GM18505 (cell line): ENCODE measurements around the gene TMCO1.
"Not testable (repeated sequence)": the region's sequence is repeated elsewhere in the genome, so short reads cannot be mapped to it uniquely, and the experiment has no call there.

Source experiments
- ATAC-seq: cut with Tn5 transposase; IDR thresholded peaks from one replicate; pipeline ENCODE4 v1.9.1; 2021; ENCODE audit not compliant: unreplicated experiment
- POLR2A ChIP-seq: IDR thresholded peaks from 4 replicates; pipeline ENCODE4 v1.6.1; 2011; ENCODE audit warnings: borderline replicate concordance; ENCODE audit not compliant: insufficient read depth, insufficient read length; ENCODE audit errors: extremely low read depth

TMCO1 gene

GRCh38 chr1:165688046-165688445, 80.6 kb downstream of the TMCO1 start:
- no peak for ATAC-seq
- no peak for TF ChIP-seq POLR2A

GRCh38 chr1:165686971-165687433, 81.7 kb downstream of the TMCO1 start:
- TF ChIP-seq POLR2A, result no peak
- ATAC-seq, result peak; percentile 33

- TF ChIP-seq POLR2A, result no peak
- peak; percentile 63 for ATAC-seq
Measured at GRCh38 chr1:165686121-165686970, 82.3 kb downstream of the TMCO1 start.

DNA sequence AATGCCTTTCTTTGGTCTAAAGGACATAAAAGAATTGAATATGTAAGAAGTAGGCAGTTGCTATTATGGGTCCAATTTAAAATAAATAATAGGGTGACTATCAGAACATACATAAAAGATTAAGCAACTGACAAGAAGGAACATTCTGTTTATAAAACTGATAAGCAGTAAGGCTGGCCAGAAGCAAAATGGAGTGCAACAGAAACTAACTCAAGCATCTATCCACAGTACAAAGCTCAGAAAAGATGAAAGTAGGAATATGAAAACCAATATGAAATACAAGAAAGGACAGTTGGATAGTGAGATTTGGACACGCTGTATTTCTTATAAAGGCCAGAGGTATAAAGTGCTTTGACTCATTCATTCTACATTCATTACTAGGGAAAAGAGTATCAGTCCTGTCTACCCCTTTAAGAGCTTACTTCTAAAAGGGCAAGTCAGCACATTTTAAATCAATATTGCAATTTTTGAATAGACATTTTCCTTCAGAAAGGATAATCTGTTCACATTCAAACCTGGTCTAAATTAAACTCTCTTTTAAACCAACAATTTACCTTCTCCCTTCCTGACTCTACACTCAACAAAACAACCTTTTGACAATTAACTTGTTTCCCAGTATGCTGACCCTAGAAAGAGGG, 84.7 kb downstream of the TMCO1 start:
- no peak for ATAC-seq
- no peak for TF ChIP-seq POLR2A

GRCh38 chr1:165680773-165681172, 87.9 kb downstream of the TMCO1 start:
- not testable (repeated sequence) for ATAC-seq

DNA sequence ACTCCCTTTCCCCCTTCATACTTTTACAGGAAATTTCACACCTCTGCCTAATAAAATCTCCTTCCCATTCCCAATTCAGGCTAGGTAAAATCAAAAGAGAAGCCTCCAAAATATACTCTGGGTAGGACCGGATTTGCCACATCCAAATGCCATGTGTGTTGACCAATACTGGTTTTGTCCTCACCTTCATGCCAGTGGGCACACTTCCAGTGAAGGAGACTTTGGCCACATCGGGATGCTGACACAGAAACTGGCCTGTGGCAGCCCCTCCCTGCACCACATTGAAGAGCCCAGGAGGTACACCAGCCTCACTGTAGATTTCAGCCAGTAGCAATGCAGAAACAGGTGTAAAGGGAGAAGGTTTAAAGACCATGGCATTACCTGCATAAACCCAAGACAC, 88.4 kb downstream of the TMCO1 start:
- TF ChIP-seq POLR2A, result no peak
- no peak for ATAC-seq

DNA sequence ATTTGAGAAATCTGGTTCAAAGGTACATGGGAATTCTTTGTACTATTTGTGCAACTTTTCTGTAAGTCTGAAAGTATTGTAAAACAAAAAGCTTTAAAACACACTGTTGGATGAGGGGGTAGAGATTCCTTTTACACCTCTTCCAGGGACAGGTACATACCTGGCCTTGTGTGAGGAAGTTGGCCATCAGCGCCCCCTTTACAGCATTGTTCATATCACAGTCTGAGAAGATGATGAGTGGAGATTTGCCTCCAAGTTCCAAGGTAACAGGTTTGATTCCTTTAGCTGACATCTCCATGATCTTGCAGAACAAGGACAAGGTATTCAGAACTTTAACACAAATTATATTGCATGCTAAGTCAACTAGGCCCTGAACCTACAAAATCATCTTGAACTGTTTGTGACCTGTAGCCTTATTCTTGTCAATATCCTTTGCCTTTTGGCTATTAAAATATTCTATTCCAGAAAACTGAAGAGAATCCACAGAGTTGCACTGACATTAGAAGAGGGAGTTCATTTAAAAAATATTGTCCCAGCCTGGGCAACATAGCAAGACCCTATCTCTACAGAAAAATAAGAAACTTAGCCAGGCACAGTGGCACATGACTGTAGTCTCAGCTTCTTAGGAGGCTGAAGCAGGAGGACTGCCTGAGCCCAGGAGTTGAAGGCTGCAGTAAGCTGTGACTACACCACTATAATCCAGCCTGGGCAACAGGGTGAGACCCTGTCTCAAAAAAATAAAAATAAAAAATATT, 89.2 kb downstream of the TMCO1 start:
- no peak for TF ChIP-seq POLR2A
- no peak for ATAC-seq

DNA sequence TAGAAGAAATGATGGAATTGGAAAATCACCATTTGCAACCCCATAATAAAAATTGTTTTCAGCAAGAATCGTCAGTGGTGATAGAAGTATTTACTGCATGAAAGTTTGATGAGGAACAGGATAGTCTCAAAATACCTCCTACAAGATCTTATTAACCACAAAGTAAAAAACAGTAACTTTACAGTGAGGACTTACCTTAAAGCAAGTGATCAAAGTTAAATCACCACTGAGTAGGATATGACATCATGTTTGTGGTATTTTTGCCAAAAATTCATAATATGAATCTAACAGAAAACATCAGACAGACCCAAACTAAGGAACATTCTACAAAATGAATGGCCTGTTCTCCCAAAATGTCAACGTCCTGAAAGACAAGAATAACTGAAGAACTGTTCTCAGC, 90.2 kb downstream of the TMCO1 start:
- no peak for TF ChIP-seq POLR2A
- ATAC-seq, result no peak
